ENCODE results near the gene PRPS2. TPM values are rescaled to one million over a fixed set of nuclear protein-coding genes. Genes with fewer than 3 reads are reported as not detected.

The PRPS2 gene
- total and polyA plus RNA-seq, 2 of the 8 experiments (the other 6 are each of a cell fraction or from before 2014, with no cell fraction given) = 11.8 to 31.4 TPM

GRCh38 chrX:12777670-12778069 lies 13.5 kb upstream of the PRPS2 start:
- no peak overlapping the region for H4K8ac ChIP-seq (ENCODE audit: extremely low read depth, insufficient read depth, low read length)
- H3K23me2 ChIP-seq (ENCODE audit: low read depth, low read length) = no peaks in the 10 kb centered on the region
- H2BK20ac ChIP-seq (ENCODE audit: low read length) = no peak overlapping the region
- H3K56ac ChIP-seq (replicated peaks; ENCODE audit: insufficient read length, low read depth, low read length) = no peak overlapping the region
- DNase-seq (ENCODE audit: low read depth in 1 of 2, low spot score in 2 of 2) = no peak
- H3K9me3 ChIP-seq (ENCODE audit: insufficient read depth in 2 of 2, low read depth in 1 of 2, low read length in 1 of 2) = no peaks in the 10 kb centered on the region
- H4K20me1 ChIP-seq (replicated peaks in 1 of 2; ENCODE audit: control insufficient read depth in 1 of 2, insufficient read depth in 2 of 2, low read length in 2 of 2) = no peaks in the 10 kb centered on the region
- no peak overlapping the region for H3K4me3 ChIP-seq (ENCODE audit: extremely low read depth in 1 of 4, insufficient read depth in 2 of 4, low read depth in 3 of 4, low read length in 4 of 4)
- H2BK15ac ChIP-seq (ENCODE audit: low read length) = no peak overlapping the region
- no peak overlapping the region for H3K4ac ChIP-seq (replicated peaks; ENCODE audit: insufficient read length, low read depth, low read length)
- CTCF ChIA-PET (ENCODE audit: partially characterized antibody) = no interaction called here
- H3K23ac ChIP-seq (ENCODE audit: insufficient read length) = no peak overlapping the region
- TF ChIP-seq JUN (IDR thresholded peaks at IDR 0.05; ENCODE audit: low read depth, low read length) (no peak), CREB1 (IDR thresholded peaks at IDR 0.05) (no peak), KDM1A (IDR thresholded peaks at IDR 0.05; ENCODE audit: borderline replicate concordance, low read length) (no peak), POLR2AphosphoS5 (IDR thresholded peaks at IDR 0.05; ENCODE audit: low read depth, low read length) (no peak), TAF1 (IDR thresholded peaks at IDR 0.05; ENCODE audit: low read depth, low read length) (no peak), MAFK (IDR thresholded peaks at IDR 0.05; ENCODE audit: low read depth, low read length) (no peak), RFX5 (IDR thresholded peaks at IDR 0.05; ENCODE audit: borderline replicate concordance, low read depth, low read length) (no peak), CBX5 (IDR thresholded peaks at IDR 0.05; ENCODE audit: low read depth, low read length) (no peak), CHD2 (IDR thresholded peaks at IDR 0.05; ENCODE audit: low read length) (no peak), SP1 (IDR thresholded peaks at IDR 0.05; ENCODE audit: low read depth, low read length) (no peak), EP300 (IDR thresholded peaks at IDR 0.05; ENCODE audit: borderline replicate concordance in 1 of 2, low read depth in 2 of 2, low read length in 2 of 2) (no peak), NRF1 (IDR thresholded peaks at IDR 0.05; ENCODE audit: low read depth, low read length) (no peak), KDM5A (IDR thresholded peaks at IDR 0.05; ENCODE audit: low read length) (no peak), YY1 (IDR thresholded peaks at IDR 0.05; ENCODE audit: low read depth, low read length) (no peak), SRF (IDR thresholded peaks at IDR 0.05; ENCODE audit: low read depth, low read length) (no peak)
- FAIRE-seq = no peak
- H2AFZ ChIP-seq (ENCODE audit: low read length) = no peak overlapping the region
- no peak overlapping the region for H2BK120ac ChIP-seq (replicated peaks; ENCODE audit: low read depth, low read length)
- no peaks in the 10 kb centered on the region for H3K79me1 ChIP-seq (ENCODE audit: low read depth, low read length)
- no peak overlapping the region for H2BK5ac ChIP-seq (ENCODE audit: low read depth, low read length)
- no peaks in the 10 kb centered on the region for H3K4me1 ChIP-seq (replicated peaks in 1 of 4; ENCODE audit: control insufficient read depth in 3 of 4, insufficient read depth in 4 of 4, low read length in 3 of 4)
- no peaks in the 10 kb centered on the region for H3K79me2 ChIP-seq (ENCODE audit: control insufficient read depth in 1 of 2, insufficient read depth in 2 of 2, low read length in 2 of 2)
- H4K91ac ChIP-seq (replicated peaks; ENCODE audit: insufficient read length, low read length) = no peak overlapping the region
- H3K27ac ChIP-seq (ENCODE audit: low read depth, low read length) = no peak overlapping the region
- POLR2A ChIA-PET (ENCODE audit: partially characterized antibody) = no interaction called here
- no peak overlapping the region for H4K5ac ChIP-seq (ENCODE audit: insufficient read length, low read depth, low read length)
- no peaks in the 10 kb centered on the region for H3K36me3 ChIP-seq (ENCODE audit: control insufficient read depth in 2 of 4, insufficient read depth in 4 of 4, low read length in 3 of 4)
- no peaks in the 10 kb centered on the region for H3K27me3 ChIP-seq (replicated peaks in 1 of 4; ENCODE audit: control insufficient read depth in 3 of 4, extremely low read depth in 1 of 4, insufficient read depth in 3 of 4, low read length in 3 of 4)
- H2AK5ac ChIP-seq (ENCODE audit: low read depth, low read length) = no peak overlapping the region
- H3K9ac ChIP-seq (replicated peaks in 1 of 4; ENCODE audit: extremely low read depth in 1 of 4, low read depth in 3 of 4, low read length in 3 of 4) = no peak overlapping the region
- H3K4me2 ChIP-seq (ENCODE audit: insufficient read depth in 1 of 2, low read depth in 2 of 2, low read length in 2 of 2) = no peak overlapping the region
- no peak overlapping the region for H3K18ac ChIP-seq (ENCODE audit: extremely low read depth, low read length)
- H3K14ac ChIP-seq (ENCODE audit: insufficient read length) = no peak overlapping the region
- no peak overlapping the region for H2BK12ac ChIP-seq (ENCODE audit: low read depth, low read length)
